T1000 (cell line): ENCODE results near the gene TARM1.

Source experiments
- DNase-seq: peaks from one replicate; lab custom pipeline; 2025; ENCODE audit warnings: mixed read lengths; lab: John Stamatoyannopoulos, UW

Gene TARM1

GRCh38 chr19:54081032-54081431, at the start of gene TARM1:
TSS of gene TARM1 (minus strand) at chr19:54081365. CDS start at chr19:54081340, 25 bp downstream.
- no peak for DNase-seq

GRCh38 chr19:54129617-54129996, 48.4 kb upstream of the TARM1 start:
- no peak for DNase-seq

- DNase-seq = no peak
Measured at GRCh38 chr19:54128796-54129616, 47.8 kb upstream of the TARM1 start.

- DNase-seq = no peak
Measured at GRCh38 chr19:54128441-54128725, 47.2 kb upstream of the TARM1 start.

- no peak for DNase-seq
Measured at GRCh38 chr19:54127688-54128440, 46.7 kb upstream of the TARM1 start.

GRCh38 chr19:54125713-54126112, 44.5 kb upstream of the TARM1 start:
- DNase-seq = no peak

GRCh38 chr19:54124393-54124792, 43.2 kb upstream of the TARM1 start:
- no peak for DNase-seq

GRCh38 chr19:54123682-54124081, 42.5 kb upstream of the TARM1 start:
- DNase-seq = no peak

GRCh38 chr19:54121259-54121658, 40.1 kb upstream of the TARM1 start:
- DNase-seq = no peak

GRCh38 chr19:54115109-54116063, 34.2 kb upstream of the TARM1 start, which contains the start of the genes PRPF31 and TFPT:
TSS of gene PRPF31 (plus strand) at chr19:54115754. CDS start at chr19:54118279, 2,525 bp downstream.
TSS of gene TFPT (minus strand) at chr19:54115657. CDS start at chr19:54115269, 388 bp downstream.
- DNase-seq = peak; percentile 86

- DNase-seq = no peak
Measured at GRCh38 chr19:54114340-54115108, 33.4 kb upstream of the TARM1 start.

- DNase-seq = no peak
Measured at GRCh38 chr19:54109651-54110050, 28.5 kb upstream of the TARM1 start.

- DNase-seq = no peak
Measured at GRCh38 chr19:54108496-54108895, 27.3 kb upstream of the TARM1 start.

GRCh38 chr19:54107876-54108490, 26.8 kb upstream of the TARM1 start:
- no peak for DNase-seq

- no peak for DNase-seq
Measured at GRCh38 chr19:54106716-54107115, 25.6 kb upstream of the TARM1 start.

GRCh38 chr19:54105796-54106195, 24.6 kb upstream of the TARM1 start:
- DNase-seq = no peak

GRCh38 chr19:54104998-54105715, 24.0 kb upstream of the TARM1 start:
- DNase-seq = no peak

- DNase-seq = peak; percentile 97
Measured at GRCh38 chr19:54102421-54103169, 21.4 kb upstream of the TARM1 start, which contains the start of gene NDUFA3. TSS of gene NDUFA3 (plus strand) at chr19:54102855. CDS start at chr19:54102879, 24 bp downstream.

- no peak for DNase-seq
Measured at GRCh38 chr19:54100561-54100960, 19.4 kb upstream of the TARM1 start, which contains the start of gene OSCAR. TSS of gene OSCAR (minus strand) at chr19:54100803. CDS start at chr19:54100792, 11 bp downstream.
